ENCODE data around the gene TBC1D5.
"Not testable (repeated sequence)": the region's sequence is repeated elsewhere in the genome, so short reads cannot be mapped to it uniquely, and the experiment has no call there.

GRCh38 chr3:17649748-17650147 lies 92.7 kb downstream of the TBC1D5 start:
- not testable (repeated sequence) for TF ChIP-seq MAX, CTCF, MYC (IDR thresholded peaks at IDR 0.05; ENCODE audit: low read depth, low read length)

All from NB4 (cell line).